ENCODE measurements around the gene TRABD2B.
A peak's percentile ranks its signal among the peaks of the same experiment; 100 is the strongest.

Gene TRABD2B

DNA sequence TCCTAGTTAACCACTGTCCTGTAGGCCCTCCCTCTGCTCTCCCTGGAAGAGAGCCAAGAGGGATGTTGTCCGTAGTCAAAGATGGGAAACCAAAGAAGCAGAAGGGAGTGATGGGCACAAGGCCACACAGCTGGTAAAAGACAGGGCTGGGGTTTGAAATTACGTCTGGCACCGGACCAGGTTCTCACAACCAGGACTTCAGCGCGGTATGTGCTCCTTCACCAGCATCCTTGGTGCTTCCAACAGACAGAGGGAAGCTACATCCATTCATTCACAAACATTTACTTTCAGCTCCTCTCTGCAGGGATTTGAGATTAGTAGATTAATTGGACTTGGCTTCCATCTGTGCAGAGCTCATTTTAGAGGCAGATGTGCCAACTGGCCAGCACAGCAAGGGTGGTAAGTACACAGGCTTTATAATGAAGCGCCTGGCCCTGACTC lies 191.2 kb downstream of the TRABD2B start:
- H3K9me3 ChIP-seq (ENCODE audit: control insufficient read depth, insufficient read depth, low read depth, low read length), result no peaks in the 10 kb centered on the region
- no peaks in the 10 kb centered on the region for H3K36me3 ChIP-seq (ENCODE audit: control insufficient read depth in 2 of 2, insufficient read depth in 1 of 2, low read length in 2 of 2)
- POLR2A ChIA-PET, result no interaction called here
- TF ChIP-seq ZNF624 (tag by site-specific recombination; IDR thresholded peaks at IDR 0.05) (no peak), ZBTB8A (tag by site-specific recombination; IDR thresholded peaks at IDR 0.05) (0 out of 2 replicates have a peak, but pooled peaks have one; percentile 18), FEZF1 (tag by site-specific recombination; IDR thresholded peaks at IDR 0.05) (peak; percentile 24; the same call in 1 of the 2 replicates), ZIC2 (tag by site-specific recombination; IDR thresholded peaks at IDR 0.05) (peak; percentile 55), ZNF341 (tag by site-specific recombination; IDR thresholded peaks at IDR 0.05; ENCODE audit: low read depth) (0 out of 2 replicates have a peak, but pooled peaks have one; percentile 26)
- no peak overlapping the region for H3K27ac ChIP-seq (ENCODE audit: extremely low read depth, low read depth, low read length)
- CTCF ChIA-PET, result interaction anchor here (0.8 to 1.7 kb wide), 2 partner anchors 77 to 256 kb away, joined by 3 to 4 read pairs; no protein-coding TSS in a partner anchor
- H3K4me3 ChIP-seq (ENCODE audit: low read depth, low read length), result no peak overlapping the region
- H3K4me1 ChIP-seq (ENCODE audit: control insufficient read depth, insufficient read depth, low read length), result no peaks in the 10 kb centered on the region

GRCh38 chr1:47805018-47805417 lies 192.2 kb downstream of the TRABD2B start:
- ChIA-PET CTCF (interaction anchor here (1.7 kb wide), 1 partner anchor 257 kb away, joined by 3 read pairs; no protein-coding TSS in a partner anchor), POLR2A (no interaction called here)

DNA sequence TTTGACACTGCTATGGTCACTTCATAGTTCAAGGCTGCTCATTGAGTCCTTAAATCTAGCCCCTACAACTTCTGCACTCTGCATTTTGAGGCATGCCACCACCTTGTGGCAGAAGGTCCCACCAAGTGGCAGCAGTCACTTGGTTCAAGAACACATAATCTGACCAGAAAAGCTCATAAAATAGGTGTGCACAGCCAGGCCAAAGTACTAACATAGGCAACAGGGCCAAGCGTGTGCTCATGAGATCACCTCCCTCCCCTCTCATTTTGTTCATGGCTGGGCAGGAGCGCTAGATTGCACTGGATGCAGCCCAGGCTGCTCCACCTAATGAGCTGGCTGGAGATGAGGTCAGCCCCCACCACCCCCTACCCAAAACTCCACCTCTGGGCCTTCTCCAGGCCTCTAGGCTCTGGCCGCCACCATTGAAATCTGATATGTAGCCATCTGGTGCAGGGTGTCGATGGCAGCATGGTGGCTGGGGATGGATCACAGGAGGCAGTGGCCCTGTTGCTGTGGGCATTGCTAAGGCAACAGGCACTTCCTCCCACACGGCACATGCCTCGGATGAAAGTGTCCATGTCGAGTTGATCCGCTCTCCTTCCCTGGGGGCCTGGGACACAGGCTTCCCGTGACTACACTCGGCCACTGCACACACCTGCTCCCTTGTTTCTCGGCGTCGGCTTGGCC lies 193.2 kb downstream of the TRABD2B start:
- POLR2A ChIA-PET, result no interaction called here
- no peak overlapping the region for H3K4me3 ChIP-seq (ENCODE audit: low read depth, low read length)
- TF ChIP-seq ZFP69B (tag by site-specific recombination; IDR thresholded peaks at IDR 0.05) (no peak), ZFHX2 (tag by site-specific recombination; conservative IDR thresholded peaks at IDR 0.05) (peak; percentile 16; the same call in 1 of the 2 replicates), SCRT2 (tag by site-specific recombination; IDR thresholded peaks at IDR 0.05) (peak; percentile 65), ZXDB (tag by site-specific recombination; IDR thresholded peaks at IDR 0.05) (no peak), ZIC2 (tag by site-specific recombination; IDR thresholded peaks at IDR 0.05) (peak; percentile 18; the same call in 1 of the 2 replicates), MYNN (tag by site-specific recombination; IDR thresholded peaks at IDR 0.05; ENCODE audit: borderline replicate concordance) (no peak), ZNF341 (tag by site-specific recombination; IDR thresholded peaks at IDR 0.05; ENCODE audit: low read depth) (no peak)
- no peaks in the 10 kb centered on the region for H3K4me1 ChIP-seq (ENCODE audit: control insufficient read depth, insufficient read depth, low read length)
- CTCF ChIA-PET, result no interaction called here
- H3K36me3 ChIP-seq (ENCODE audit: control insufficient read depth in 2 of 2, insufficient read depth in 1 of 2, low read length in 2 of 2), result no peaks in the 10 kb centered on the region
- H3K27ac ChIP-seq (ENCODE audit: extremely low read depth, low read depth, low read length), result no peak overlapping the region
- no peaks in the 10 kb centered on the region for H3K9me3 ChIP-seq (ENCODE audit: control insufficient read depth, insufficient read depth, low read depth, low read length)

More at GRCh38 chr1:47805018-47805417, 192.2 kb downstream of the TRABD2B start:
- TF ChIP-seq INSM2 (tag by site-specific recombination; IDR thresholded peaks at IDR 0.05), result no peak
- H3K4me3 ChIP-seq (ENCODE audit: low read depth, low read length), result no peak overlapping the region
- H3K27ac ChIP-seq (ENCODE audit: extremely low read depth, low read depth, low read length), result no peak overlapping the region
- H3K36me3 ChIP-seq (ENCODE audit: control insufficient read depth in 2 of 2, insufficient read depth in 1 of 2, low read length in 2 of 2), result no peaks in the 10 kb centered on the region
- no peaks in the 10 kb centered on the region for H3K9me3 ChIP-seq (ENCODE audit: control insufficient read depth, insufficient read depth, low read depth, low read length)
- H3K4me1 ChIP-seq (ENCODE audit: control insufficient read depth, insufficient read depth, low read length), result no peaks in the 10 kb centered on the region

DNA sequence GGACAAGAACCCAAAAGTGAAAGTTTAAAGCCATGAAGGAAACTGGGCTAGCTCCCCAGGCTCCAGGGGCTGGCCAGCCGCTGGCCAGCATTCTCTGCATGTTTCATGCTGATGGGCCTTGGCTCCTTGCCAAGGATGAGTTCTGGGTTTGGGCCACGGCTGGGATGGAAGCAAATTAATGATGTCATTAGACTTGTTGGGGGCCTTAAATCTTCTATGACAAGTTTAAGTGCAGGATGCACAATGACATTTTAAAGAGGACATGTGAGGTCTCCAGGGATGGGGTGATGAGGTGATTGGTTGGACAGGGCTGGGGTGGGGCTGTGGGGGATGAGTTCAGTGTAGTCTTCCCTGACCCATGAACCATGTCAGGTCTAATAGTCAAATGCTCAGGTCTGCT lies 199.6 kb downstream of the TRABD2B start:
- POLR2A ChIA-PET, result no interaction called here
- CTCF ChIA-PET, result no interaction called here
- no peak for TF ChIP-seq ZNF366 (tag by site-specific recombination; conservative IDR thresholded peaks at IDR 0.05)
- 0 out of 2 replicates have a peak, but pooled peaks have one; percentile 27 for TF ChIP-seq ZNF184 (tag by site-specific recombination; IDR thresholded peaks at IDR 0.05)
- peak; percentile 79 for TF ChIP-seq ATF2 (tag by site-specific recombination; IDR thresholded peaks at IDR 0.05; ENCODE audit: low read depth)
- H3K36me3 ChIP-seq (ENCODE audit: control insufficient read depth in 2 of 2, insufficient read depth in 1 of 2, low read length in 2 of 2), result no peaks in the 10 kb centered on the region
- H3K27ac ChIP-seq (ENCODE audit: extremely low read depth, low read depth, low read length), result no peak overlapping the region
- no peak overlapping the region for H3K4me3 ChIP-seq (ENCODE audit: low read depth, low read length)
- no peaks in the 10 kb centered on the region for H3K4me1 ChIP-seq (ENCODE audit: control insufficient read depth, insufficient read depth, low read length)
- no peaks in the 10 kb centered on the region for H3K9me3 ChIP-seq (ENCODE audit: control insufficient read depth, insufficient read depth, low read depth, low read length)
